Astrocyte (in vitro differentiated cells and primary cell): ENCODE measurements around the gene BRINP2. TPM values are rescaled to one million over a fixed set of nuclear protein-coding genes. Genes with fewer than 3 reads are reported as not detected.

Source experiments
- DNase-seq: peaks from one replicate; pipeline ENCODE4 v3.0.0-alpha.2; 2010; ENCODE audit warnings: low read depth
- FAIRE-seq: peaks from 2 replicates; lab custom pipeline; 2011; peaks lifted over from hg19 to GRCh38; lab: Jason Lieb, UNC
- H2AFZ ChIP-seq: 2 replicates; pipeline ENCODE4 v1.6.0; 2012; ENCODE audit warnings: low read depth, low read length, inconsistent platforms
- H3K27ac ChIP-seq: 2 replicates; pipeline ENCODE4 v1.5.1; 2011; ENCODE audit warnings: low read depth, low read length, inconsistent platforms
- H3K27me3 ChIP-seq: 2 replicates; pipeline ENCODE4 v1.6.0; 2011; ENCODE audit warnings: low read length, inconsistent platforms; ENCODE audit not compliant: insufficient read depth
- H3K36me3 ChIP-seq: 2 replicates; pipeline ENCODE4 v1.5.1; 2011; ENCODE audit warnings: low read length, inconsistent platforms; ENCODE audit not compliant: insufficient read depth
- H3K4me1 ChIP-seq: 2 replicates; pipeline ENCODE4 v1.5.1; 2011; ENCODE audit warnings: low read length, inconsistent platforms; ENCODE audit not compliant: insufficient read depth
- H3K4me2 ChIP-seq: 2 replicates; pipeline ENCODE4 v1.6.0; 2012; ENCODE audit warnings: low read length, inconsistent platforms
- H3K4me3 ChIP-seq: 2 replicates; pipeline ENCODE4 v1.5.1; 2011; ENCODE audit warnings: low read depth, mild to moderate bottlenecking, low read length, inconsistent platforms; ENCODE audit not compliant: insufficient read depth
- H3K79me2 ChIP-seq: 2 replicates; pipeline ENCODE4 v1.6.0; 2012; ENCODE audit warnings: mild to moderate bottlenecking, low read length, inconsistent platforms; ENCODE audit not compliant: insufficient read depth
- H3K9ac ChIP-seq: 2 replicates; pipeline ENCODE4 v1.6.0; 2012; ENCODE audit warnings: mild to moderate bottlenecking, low read length, inconsistent platforms
- H3K9me3 ChIP-seq: 2 replicates; pipeline ENCODE4 v1.5.1; 2012; ENCODE audit warnings: low read depth, mild to moderate bottlenecking, low read length, inconsistent platforms; ENCODE audit not compliant: insufficient read depth
- H4K20me1 ChIP-seq: 2 replicates; pipeline ENCODE4 v1.6.0; 2012; ENCODE audit warnings: low read length, inconsistent platforms; ENCODE audit not compliant: insufficient read depth
- H3K27ac Mint-ChIP-seq: one replicate; pipeline ENCODE4 v1.8.0; 2021; ENCODE audit warnings: mild to moderate bottlenecking, mixed read lengths; ENCODE audit not compliant: unreplicated experiment
- H3K27me3 Mint-ChIP-seq: one replicate; pipeline ENCODE4 v1.8.0; 2021; ENCODE audit warnings: low read depth, mixed read lengths; ENCODE audit not compliant: unreplicated experiment
- H3K36me3 Mint-ChIP-seq: one replicate; pipeline ENCODE4 v1.8.0; 2021; ENCODE audit warnings: low read depth, mixed read lengths; ENCODE audit not compliant: unreplicated experiment
- H3K4me1 Mint-ChIP-seq: one replicate; pipeline ENCODE4 v1.8.0; 2021; ENCODE audit warnings: low read depth, mixed read lengths; ENCODE audit not compliant: unreplicated experiment
- H3K4me3 Mint-ChIP-seq: one replicate; pipeline ENCODE4 v1.8.0; 2021; ENCODE audit warnings: mild to moderate bottlenecking, moderate library complexity, mixed read lengths; ENCODE audit not compliant: unreplicated experiment
- H3K9me3 Mint-ChIP-seq: one replicate; pipeline ENCODE4 v1.8.0; 2021; ENCODE audit warnings: mild to moderate bottlenecking, mixed read lengths; ENCODE audit not compliant: unreplicated experiment
- EZH2 ChIP-seq: IDR thresholded peaks from 2 replicates; pipeline ENCODE4 v1.6.1; 2012; ENCODE audit warnings: mild to moderate bottlenecking, low read length, inconsistent platforms; ENCODE audit not compliant: insufficient read depth
- total RNA-seq: library from RNA; stranded (reverse); gene quantifications from 2 replicates; pipeline ENCODE4 v1.2.1, GENCODE V29; 2021
- TF ChIP-seq, protein P1 (sequence below): IDR thresholded peaks from 2 replicates; pipeline ENCODE4 v1.5.1; 2011; ENCODE audit warnings: low read depth, mild to moderate bottlenecking, inconsistent platforms, low read length, moderate library complexity; ENCODE audit not compliant: insufficient read depth

Gene BRINP2
- total RNA-seq, 1 donor from 2014 or later: not detected

DNA sequence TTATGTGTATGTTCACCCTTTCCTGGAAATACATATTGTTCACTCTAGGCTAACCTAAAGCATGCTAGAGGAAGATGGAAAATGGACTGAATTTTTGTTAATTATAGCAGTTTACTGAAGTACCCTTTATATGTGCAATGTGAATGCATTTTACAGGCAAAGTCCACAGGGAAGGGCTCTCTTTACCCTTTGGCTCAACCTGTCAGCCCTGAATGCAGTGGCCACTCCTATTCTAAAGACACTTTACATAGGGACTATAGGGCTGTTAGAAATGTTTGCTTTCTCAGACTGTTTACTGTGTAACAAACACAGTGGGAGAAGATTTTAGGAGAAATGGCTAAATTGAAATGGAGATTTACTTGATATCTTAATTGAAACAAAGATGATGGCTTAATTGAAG is 78.5 kb downstream of the BRINP2 start:
- Mint-ChIP-seq H3K27ac (no peak overlapping the region), H3K4me3 (no peak overlapping the region), H3K27me3 (peaks cover 4% of the 10 kb centered on the region), H3K9me3 (peaks cover 1% of the 10 kb centered on the region), H3K4me1 (no peaks in the 10 kb centered on the region), H3K36me3 (no peaks in the 10 kb centered on the region)
- no peak for DNase-seq
- Histone ChIP-seq H3K36me3 (no peaks in the 10 kb centered on the region), H3K9ac (no peak overlapping the region), H4K20me1 (no peaks in the 10 kb centered on the region), H3K9me3 (no peaks in the 10 kb centered on the region), H3K27ac (no peak overlapping the region), H3K4me2 (no peak overlapping the region), H3K79me2 (no peaks in the 10 kb centered on the region), H3K27me3 (no peaks in the 10 kb centered on the region), H3K4me1 (no peaks in the 10 kb centered on the region), H3K4me3 (no peak overlapping the region), H2AFZ (no peak overlapping the region)
- FAIRE-seq: no peak
- no peak for TF ChIP-seq EZH2
- TF ChIP-seq, protein P1, sequence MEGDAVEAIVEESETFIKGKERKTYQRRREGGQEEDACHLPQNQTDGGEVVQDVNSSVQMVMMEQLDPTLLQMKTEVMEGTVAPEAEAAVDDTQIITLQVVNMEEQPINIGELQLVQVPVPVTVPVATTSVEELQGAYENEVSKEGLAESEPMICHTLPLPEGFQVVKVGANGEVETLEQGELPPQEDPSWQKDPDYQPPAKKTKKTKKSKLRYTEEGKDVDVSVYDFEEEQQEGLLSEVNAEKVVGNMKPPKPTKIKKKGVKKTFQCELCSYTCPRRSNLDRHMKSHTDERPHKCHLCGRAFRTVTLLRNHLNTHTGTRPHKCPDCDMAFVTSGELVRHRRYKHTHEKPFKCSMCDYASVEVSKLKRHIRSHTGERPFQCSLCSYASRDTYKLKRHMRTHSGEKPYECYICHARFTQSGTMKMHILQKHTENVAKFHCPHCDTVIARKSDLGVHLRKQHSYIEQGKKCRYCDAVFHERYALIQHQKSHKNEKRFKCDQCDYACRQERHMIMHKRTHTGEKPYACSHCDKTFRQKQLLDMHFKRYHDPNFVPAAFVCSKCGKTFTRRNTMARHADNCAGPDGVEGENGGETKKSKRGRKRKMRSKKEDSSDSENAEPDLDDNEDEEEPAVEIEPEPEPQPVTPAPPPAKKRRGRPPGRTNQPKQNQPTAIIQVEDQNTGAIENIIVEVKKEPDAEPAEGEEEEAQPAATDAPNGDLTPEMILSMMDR: no peak

DNA sequence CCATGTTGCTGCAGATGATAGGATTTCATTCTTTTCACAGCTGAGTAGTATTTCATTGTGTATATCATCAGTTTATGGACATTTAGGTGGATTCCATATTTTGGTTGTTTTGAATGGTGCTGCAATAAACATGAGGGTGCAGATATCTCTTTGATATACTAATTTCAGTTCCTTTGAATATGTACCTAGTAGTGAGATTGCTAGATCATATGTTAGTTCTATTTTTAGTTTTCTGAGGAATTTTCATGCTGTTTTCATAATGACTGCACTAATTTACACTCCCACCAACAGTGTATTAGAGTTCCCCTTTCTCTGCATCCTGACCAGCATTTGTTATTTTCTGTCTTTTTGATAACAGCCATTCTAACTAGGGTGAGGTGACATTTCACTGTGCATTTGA is 82.1 kb downstream of the BRINP2 start:
- H2AFZ ChIP-seq: no peak overlapping the region
- no peak for FAIRE-seq
- no peak overlapping the region for H3K4me3 ChIP-seq
- H3K9ac ChIP-seq: no peak overlapping the region
- H3K9me3 ChIP-seq: no peaks in the 10 kb centered on the region
- TF ChIP-seq, protein P1: no peak
- no peak for TF ChIP-seq EZH2
- H3K27me3 ChIP-seq: no peaks in the 10 kb centered on the region
- no peak overlapping the region for H3K27ac ChIP-seq
- H3K4me2 ChIP-seq: no peak overlapping the region
- H3K9me3 Mint-ChIP-seq: peaks cover 1% of the 10 kb centered on the region
- H3K4me1 ChIP-seq: peaks cover 18% of the 10 kb centered on the region
- no peaks in the 10 kb centered on the region for H3K36me3 ChIP-seq
- H3K27ac Mint-ChIP-seq: no peak overlapping the region
- H3K79me2 ChIP-seq: no peaks in the 10 kb centered on the region
- DNase-seq: no peak
- peaks cover 1% of the 10 kb centered on the region for H3K27me3 Mint-ChIP-seq
- H3K36me3 Mint-ChIP-seq: no peaks in the 10 kb centered on the region
- H3K4me1 Mint-ChIP-seq: peaks cover 22% of the 10 kb centered on the region
- no peak overlapping the region for H3K4me3 Mint-ChIP-seq
- no peaks in the 10 kb centered on the region for H4K20me1 ChIP-seq

- Histone ChIP-seq H3K79me2 (no peaks in the 10 kb centered on the region), H2AFZ (no peak overlapping the region), H3K27ac (peak overlapping the region; percentile 57), H3K4me2 (peak overlapping the region; percentile 54), H3K9ac (peak overlapping the region; percentile 27), H3K4me1 (peaks cover 18% of the 10 kb centered on the region), H3K27me3 (no peaks in the 10 kb centered on the region), H4K20me1 (no peaks in the 10 kb centered on the region), H3K36me3 (no peaks in the 10 kb centered on the region), H3K9me3 (no peaks in the 10 kb centered on the region), H3K4me3 (no peak overlapping the region)
- Mint-ChIP-seq H3K4me1 (peaks cover 22% of the 10 kb centered on the region), H3K4me3 (no peak overlapping the region), H3K27me3 (peaks cover 1% of the 10 kb centered on the region), H3K36me3 (no peaks in the 10 kb centered on the region), H3K27ac (peak overlapping the region; percentile 73), H3K9me3 (peaks cover 1% of the 10 kb centered on the region)
- DNase-seq (peak; percentile 72), FAIRE-seq (no peak)
- TF ChIP-seq EZH2: no peak
- TF ChIP-seq, protein P1: no peak
Observed at GRCh38 chr1:177255411-177255810, 84.7 kb downstream of the BRINP2 start.
